Measurements from ENCODE around the gene CNTN4. TPM values are rescaled to one million over a fixed set of nuclear protein-coding genes. Genes with fewer than 3 reads are reported as not detected.

CNTN4 gene
- total RNA-seq, 1 experiment from 2014 or later: 1.6 TPM

GRCh38 chr3:2655229-2655701 lies 556.6 kb downstream of the CNTN4 start:
- Histone ChIP-seq H2BK15ac (ENCODE audit: low read depth, low read length) (no peak overlapping the region), H2BK5ac (ENCODE audit: insufficient read length, low read length) (no peak overlapping the region), H3K27me3 (ENCODE audit: insufficient read depth, low read length) (no peaks in the 10 kb centered on the region), H3K14ac (ENCODE audit: insufficient read depth, low read length) (no peak overlapping the region), H2AFZ (ENCODE audit: low read length) (no peak overlapping the region), H3K4me1 (ENCODE audit: insufficient read depth, low read length) (peaks cover 10% of the 10 kb centered on the region; the same call in 1 of the 2 replicates), H3K27ac (ENCODE audit: insufficient read length, low read depth, low read length) (no peak overlapping the region), H2BK120ac (ENCODE audit: low read depth, low read length, poor library complexity, severe bottlenecking) (no peak overlapping the region), H4K8ac (replicated peaks; ENCODE audit: insufficient read length, low read depth, low read length) (no peak overlapping the region), H3K4ac (ENCODE audit: low read depth, low read length) (no peak overlapping the region), H3T11ph (ENCODE audit: low read length) (no peak overlapping the region), H4K5ac (ENCODE audit: insufficient read length, low read depth, low read length) (no peak overlapping the region), H4K20me1 (ENCODE audit: control insufficient read depth, insufficient read depth, insufficient read length) (no peaks in the 10 kb centered on the region), H2BK20ac (ENCODE audit: low read depth, low read length, poor library complexity, severe bottlenecking) (no peak overlapping the region), H3K23ac (ENCODE audit: insufficient read length, low read depth, low read length) (no peak overlapping the region), H3K56ac (ENCODE audit: insufficient read length, low read depth, low read length) (no peak overlapping the region), H3K9me3 (ENCODE audit: control insufficient read depth, low read depth, low read length) (no peaks in the 10 kb centered on the region), H3K79me2 (ENCODE audit: insufficient read depth, low read length) (no peaks in the 10 kb centered on the region), H4K91ac (ENCODE audit: insufficient read length, low read depth, low read length) (no peak overlapping the region), H3K4me2 (ENCODE audit: insufficient read depth, insufficient read length, low read length) (no peak overlapping the region), H3K18ac (ENCODE audit: insufficient read length, low read depth, low read length) (no peak overlapping the region), H2BK12ac (ENCODE audit: insufficient read length, low read depth, low read length) (no peak overlapping the region), H3K9ac (ENCODE audit: extremely low read depth, insufficient read length, low read length) (no peak overlapping the region), H3K79me1 (ENCODE audit: insufficient read depth, low read depth, low read length, poor library complexity, severe bottlenecking) (no peaks in the 10 kb centered on the region), H3K23me2 (ENCODE audit: insufficient read length, low read depth, low read length, poor library complexity, severe bottlenecking) (no peaks in the 10 kb centered on the region), H2AK5ac (ENCODE audit: insufficient read length, low read length) (no peak overlapping the region)
- H3K27ac Mint-ChIP-seq: peak overlapping the region in 2 of 3 experiments; percentile 44 to 94; a peak in 4 of 7 replicates
- peak overlapping the region in 1 of 2 experiments; percentile 57; a peak in 3 of 5 replicates for H3K4me3 Mint-ChIP-seq
- no peaks in the 10 kb centered on the region for H3K27me3 Mint-ChIP-seq (ENCODE audit: low read depth)
- H3K9me3 Mint-ChIP-seq: peaks cover 0 to 3% of the 10 kb centered on the region in 2 experiments; a peak in 1 of 5 replicates
- no peak for DNase-seq
- no CpG with 5 or more reads among the region's 1 CpG for WGBS (ENCODE audit: extremely low coverage, insufficient read length, low lambda C conversion rate)
- peaks cover 0 to under 1% (median 0%) of the 10 kb centered on the region in 3 experiments; a peak in 1 of 7 replicates for H3K36me3 Mint-ChIP-seq (ENCODE audit: insufficient read depth in 1 of 3, low read depth in 3 of 3)
- no peak for TF ChIP-seq CTCF (conservative IDR thresholded peaks at IDR 0.05)
- peaks cover 67 to 72% of the 10 kb centered on the region in 2 experiments for H3K4me1 Mint-ChIP-seq

All from H9 (cell line).